Keratinocyte (primary cell): Measurements from ENCODE around the gene TXN2. TPM values are rescaled to one million over a fixed set of nuclear protein-coding genes. Genes with fewer than 3 reads are reported as not detected.

Experiments used
- DNase-seq: peaks from one replicate; pipeline ENCODE4 v3.0.0-alpha.2; 2011; ENCODE audit warnings: low read depth, missing footprints, low spot score
- FAIRE-seq: peaks from 2 replicates; lab custom pipeline; 2011; peaks lifted over from hg19 to GRCh38; lab: Jason Lieb, UNC
- H2AFZ ChIP-seq: 2 replicates; pipeline ENCODE4 v1.6.0; 2012; ENCODE audit warnings: low read length, control low read depth, inconsistent platforms; ENCODE audit not compliant: control insufficient read depth
- H3K27ac ChIP-seq: 2 replicates; pipeline ENCODE4 v1.5.1; 2011; ENCODE audit warnings: low read length; ENCODE audit not compliant: control insufficient read depth, insufficient read depth
- H3K27me3 ChIP-seq: 3 replicates; pipeline ENCODE4 v1.6.0; 2011; ENCODE audit warnings: low read length; ENCODE audit not compliant: control insufficient read depth, insufficient read depth; ENCODE audit errors: extremely low read depth
- H3K36me3 ChIP-seq, 2 experiments: 2 replicates in 1 of 2; 3 replicates in 1 of 2; pipeline ENCODE4 v1.5.1; 2011; ENCODE audit warnings: low read length in 2 of 2, mild to moderate bottlenecking in 1 of 2; ENCODE audit not compliant: control insufficient read depth in 2 of 2, insufficient read depth in 2 of 2; ENCODE audit errors: extremely low read depth in 1 of 2
- H3K4me1 ChIP-seq: 3 replicates; pipeline ENCODE4 v1.5.1; 2011; ENCODE audit warnings: low read length; ENCODE audit not compliant: control insufficient read depth, insufficient read depth; ENCODE audit errors: extremely low read depth
- H3K4me2 ChIP-seq: 3 replicates; pipeline ENCODE4 v1.6.0; 2011; ENCODE audit warnings: low read depth, low read length; ENCODE audit not compliant: control insufficient read depth, insufficient read depth; ENCODE audit errors: extremely low read depth
- H3K4me3 ChIP-seq, 3 experiments: fragments of 200-600 bp in 1 of 3; sonication (generic) in 1 of 3; 2 replicates in 2 of 3; 3 replicates in 1 of 3; pipeline ENCODE4 v1.5.1; 2011 to 2016; ENCODE audit warnings: low read length in 3 of 3, mild to moderate bottlenecking in 3 of 3, control low read depth in 2 of 3, inconsistent platforms in 1 of 3, low read depth in 1 of 3, mixed read lengths in 1 of 3, mixed run types in 1 of 3, moderate library complexity in 1 of 3; ENCODE audit not compliant: control insufficient read depth in 2 of 3, insufficient read depth in 2 of 3; ENCODE audit errors: extremely low read depth in 1 of 3
- H3K79me2 ChIP-seq: 2 replicates; pipeline ENCODE4 v1.6.0; 2012; ENCODE audit warnings: low read length; ENCODE audit not compliant: control insufficient read depth, insufficient read depth
- H3K9ac ChIP-seq: 3 replicates; pipeline ENCODE4 v1.6.0; 2011; ENCODE audit warnings: low read length; ENCODE audit not compliant: control insufficient read depth, insufficient read depth; ENCODE audit errors: extremely low read depth
- H3K9me1 ChIP-seq: 3 replicates; pipeline ENCODE4 v1.6.0; 2011; ENCODE audit warnings: low read length; ENCODE audit not compliant: control insufficient read depth, insufficient read depth; ENCODE audit errors: extremely low read depth
- H3K9me3 ChIP-seq: 2 replicates; pipeline ENCODE4 v1.5.1; 2012; ENCODE audit warnings: low read depth, low read length; ENCODE audit not compliant: control insufficient read depth
- H4K20me1 ChIP-seq: 3 replicates; pipeline ENCODE4 v1.6.0; 2011; ENCODE audit warnings: low read length; ENCODE audit not compliant: control insufficient read depth, insufficient read depth; ENCODE audit errors: extremely low read depth
- EZH2 ChIP-seq: IDR thresholded peaks from one replicate; pipeline ENCODE4 v1.6.1; 2012; ENCODE audit warnings: inconsistent platforms, mild to moderate bottlenecking, low read length, moderate library complexity
- dilution Hi-C: fragments of 300-500 bp; cut with MboI; formaldehyde crosslinking; loops from one replicate; pipeline ENCODE4 v1.7.0; 2020; ENCODE audit warnings: low sequenced_read_pairs; ENCODE audit not compliant: extremely low pct_ligation_motif_present
- polyA plus RNA-seq, 5 experiments: library from polyadenylated mRNA; depleted of rRNA in 3 of 5; stranded (reverse) in 3 of 5; stranded (forward) in 1 of 5; unstranded in 1 of 5; fragments of >200 nt; gene quantifications; 1 replicate in 1 of 5; 2 replicates in 3 of 5; 3 replicates in 1 of 5; pipeline versions ENCODE4 v1.2.1 to v1.2.3, GENCODE V29; 2011 to 2012; ENCODE audit warnings: missing spikeins in 2 of 5, low read depth in 1 of 5, low replicate concordance in 1 of 5
- small RNA-seq, 3 experiments: library from RNA; depleted of rRNA; stranded (forward); fragments of <200 nt; gene quantifications; one replicate each; pipeline ENCODE3, GENCODE V24; 2012; ENCODE audit warnings: low read depth in 3 of 3, low replicate concordance in 1 of 3; ENCODE audit not compliant: insufficient read length in 3 of 3
- TF ChIP-seq, protein P1 (sequence below), 3 experiments: IDR thresholded peaks in 1 of 3; conservative IDR thresholded peaks in 1 of 3; optimal IDR thresholded peaks in 1 of 3; 2 replicates in 2 of 3; 3 replicates in 1 of 3; pipeline versions ENCODE3 to v1.5.1; 2011; ENCODE audit warnings: low read length in 3 of 3, mild to moderate bottlenecking in 3 of 3, moderate library complexity in 2 of 3, control low read depth in 1 of 3, inconsistent platforms in 1 of 3; ENCODE audit not compliant: insufficient read depth in 2 of 3; ENCODE audit errors: extremely low read depth in 1 of 3

The TXN2 gene
- polyA plus RNA-seq, 1 donor (not counting 4 experiments of a cell fraction or from before 2014, with no cell fraction given), result 95.9 TPM

GRCh38 chr22:36417281-36417686, 64.2 kb downstream of the TXN2 start:
- H3K4me3 ChIP-seq, result peak overlapping the region in 1 of 3 experiments; percentile 13
- dilution Hi-C loops, result no loop called here
- peak overlapping the region; percentile 77 for H3K4me2 ChIP-seq
- no peaks in the 10 kb centered on the region for H4K20me1 ChIP-seq
- no peak for TF ChIP-seq EZH2
- TF ChIP-seq, protein P1, sequence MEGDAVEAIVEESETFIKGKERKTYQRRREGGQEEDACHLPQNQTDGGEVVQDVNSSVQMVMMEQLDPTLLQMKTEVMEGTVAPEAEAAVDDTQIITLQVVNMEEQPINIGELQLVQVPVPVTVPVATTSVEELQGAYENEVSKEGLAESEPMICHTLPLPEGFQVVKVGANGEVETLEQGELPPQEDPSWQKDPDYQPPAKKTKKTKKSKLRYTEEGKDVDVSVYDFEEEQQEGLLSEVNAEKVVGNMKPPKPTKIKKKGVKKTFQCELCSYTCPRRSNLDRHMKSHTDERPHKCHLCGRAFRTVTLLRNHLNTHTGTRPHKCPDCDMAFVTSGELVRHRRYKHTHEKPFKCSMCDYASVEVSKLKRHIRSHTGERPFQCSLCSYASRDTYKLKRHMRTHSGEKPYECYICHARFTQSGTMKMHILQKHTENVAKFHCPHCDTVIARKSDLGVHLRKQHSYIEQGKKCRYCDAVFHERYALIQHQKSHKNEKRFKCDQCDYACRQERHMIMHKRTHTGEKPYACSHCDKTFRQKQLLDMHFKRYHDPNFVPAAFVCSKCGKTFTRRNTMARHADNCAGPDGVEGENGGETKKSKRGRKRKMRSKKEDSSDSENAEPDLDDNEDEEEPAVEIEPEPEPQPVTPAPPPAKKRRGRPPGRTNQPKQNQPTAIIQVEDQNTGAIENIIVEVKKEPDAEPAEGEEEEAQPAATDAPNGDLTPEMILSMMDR (optimal IDR thresholded peaks at IDR 0.05 in 1 of 3, IDR thresholded peaks at IDR 0.05 in 1 of 3, conservative IDR thresholded peaks at IDR 0.05 in 1 of 3; ENCODE audit: extremely low read depth in 1 of 3, insufficient read depth in 2 of 3, low read length in 3 of 3), result no peak
- H3K27ac ChIP-seq, result peak overlapping the region; percentile 85
- peak; percentile 99 for FAIRE-seq
- peak; percentile 98 for DNase-seq
- peak overlapping the region; percentile 79 for H2AFZ ChIP-seq
- no peaks in the 10 kb centered on the region for H3K9me3 ChIP-seq
- peaks cover 6% of the 10 kb centered on the region for H3K4me1 ChIP-seq
- H3K36me3 ChIP-seq, result no peaks in the 10 kb centered on the region
- H3K79me2 ChIP-seq, result no peaks in the 10 kb centered on the region
- peak overlapping the region; percentile 65 for H3K9ac ChIP-seq
- H3K9me1 ChIP-seq, result no peaks in the 10 kb centered on the region
- no peaks in the 10 kb centered on the region for H3K27me3 ChIP-seq

Small RNA genes lying within 50 kb of the gene (small RNA-seq; reads per million reads assigned to genes)
- gene RF00019, result 0 reads per million in 3 experiments

Other genes starting within 250 kb of the TXN2 start
- 8.9 to 10.3 TPM (median 8.9 TPM) in 3 replicates for gene APOL2, start 242.1 kb downstream of the TXN2 start, polyA plus RNA-seq
- gene APOL1, start 228.5 kb downstream of the TXN2 start, polyA plus RNA-seq, result 3.0 to 4.1 TPM (median 3.7 TPM) in 3 replicates
- gene MYH9, start 93.7 kb downstream of the TXN2 start, polyA plus RNA-seq, result 277 to 489 TPM (median 351 TPM) in 3 replicates
- gene FOXRED2, start 25.4 kb upstream of the TXN2 start, polyA plus RNA-seq, result 0.54 to 1.9 TPM (median 0.71 TPM) in 3 replicates
- 407 to 443 TPM (median 408 TPM) in 3 replicates for gene EIF3D, start 47.5 kb upstream of the TXN2 start, polyA plus RNA-seq
- gene CACNG2, start 222.1 kb upstream of the TXN2 start, polyA plus RNA-seq, result not detected in 3 replicates